Measurements from ENCODE around the gene DTNB. TPM values are rescaled to one million over a fixed set of nuclear protein-coding genes. Genes with fewer than 3 reads are reported as not detected.

DTNB gene
- total RNA-seq, 2 experiments from 2014 or later, result 23.7 to 49.8 TPM

- peaks cover 5% of the 10 kb centered on the region for H3K36me3 Mint-ChIP-seq
- H3K9me3 Mint-ChIP-seq (ENCODE audit: low read depth), result peaks cover 4% of the 10 kb centered on the region
- CTCF ChIA-PET, result no interaction called here
- DNase-seq, result no peak
- no peaks in the 10 kb centered on the region for H3K27me3 Mint-ChIP-seq
- no peak for ATAC-seq
- no peak overlapping the region for H3K4me3 Mint-ChIP-seq
- no peak overlapping the region for H3K27ac Mint-ChIP-seq
- peaks cover 2% of the 10 kb centered on the region for H3K4me1 Mint-ChIP-seq
Observed at GRCh38 chr2:25460261-25460905, 213.0 kb downstream of the DTNB start.

GRCh38 chr2:25454824-25455611 is 218.4 kb downstream of the DTNB start:
- DNase-seq (no peak), ATAC-seq (no peak)
- Mint-ChIP-seq H3K27ac (peak overlapping the region; percentile 48), H3K27me3 (no peaks in the 10 kb centered on the region), H3K4me3 (no peak overlapping the region), H3K9me3 (ENCODE audit: low read depth) (no peaks in the 10 kb centered on the region), H3K4me1 (peaks cover 29% of the 10 kb centered on the region), H3K36me3 (peaks cover 19% of the 10 kb centered on the region)
- CTCF ChIA-PET, result interaction anchor here (1.0 to 3.5 kb wide), 6 partner anchors 12 to 93 kb away, joined by 3 to 11 read pairs (median 6); no protein-coding TSS in a partner anchor

DNA sequence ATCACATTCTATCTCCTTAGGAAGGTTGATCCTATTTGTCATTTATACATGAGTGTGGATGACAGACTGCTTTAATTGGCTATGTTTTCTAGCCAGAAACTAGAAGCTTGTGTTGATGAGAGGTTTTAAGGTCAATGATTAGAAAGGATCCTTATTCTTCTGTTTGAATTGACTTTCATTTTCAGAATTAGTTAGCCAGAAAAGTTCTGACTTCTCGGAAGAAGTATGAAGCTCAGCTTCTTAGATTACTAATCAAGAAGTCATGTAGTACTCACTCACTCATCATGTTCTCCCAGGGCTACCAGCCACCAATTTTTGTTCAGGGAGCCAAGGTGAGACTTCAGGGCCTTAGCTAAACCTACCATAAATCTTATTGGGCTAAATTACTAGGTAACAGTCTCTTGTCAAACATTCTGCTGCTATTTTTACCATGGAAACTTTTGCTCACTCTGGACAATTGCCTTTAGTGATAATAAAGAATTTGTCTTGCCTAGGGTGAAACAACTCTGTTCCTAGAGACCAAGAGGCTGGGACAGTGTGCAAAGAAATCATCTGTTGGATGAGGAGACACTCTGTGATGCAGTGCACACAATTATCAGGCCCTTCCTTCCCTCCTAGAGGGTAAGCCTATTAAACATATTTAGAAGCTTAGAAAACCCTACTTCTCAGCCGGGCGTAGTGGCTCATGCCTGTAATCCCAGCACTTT is 220.0 kb downstream of the DTNB start:
- peak overlapping the region; percentile 93 for H3K27ac Mint-ChIP-seq
- H3K4me1 Mint-ChIP-seq, result peaks cover 29% of the 10 kb centered on the region
- peaks cover 20% of the 10 kb centered on the region for H3K36me3 Mint-ChIP-seq
- peak; percentile 65 for DNase-seq
- peak; percentile 98 for ATAC-seq
- H3K9me3 Mint-ChIP-seq (ENCODE audit: low read depth), result no peaks in the 10 kb centered on the region
- H3K4me3 Mint-ChIP-seq, result peak overlapping the region; percentile 33
- CTCF ChIA-PET, result interaction anchor here (0.7 to 3.5 kb wide), 11 partner anchors 15 to 114 kb away, joined by 3 to 11 read pairs (median 4); no protein-coding TSS in a partner anchor
- H3K27me3 Mint-ChIP-seq, result no peaks in the 10 kb centered on the region

DNA sequence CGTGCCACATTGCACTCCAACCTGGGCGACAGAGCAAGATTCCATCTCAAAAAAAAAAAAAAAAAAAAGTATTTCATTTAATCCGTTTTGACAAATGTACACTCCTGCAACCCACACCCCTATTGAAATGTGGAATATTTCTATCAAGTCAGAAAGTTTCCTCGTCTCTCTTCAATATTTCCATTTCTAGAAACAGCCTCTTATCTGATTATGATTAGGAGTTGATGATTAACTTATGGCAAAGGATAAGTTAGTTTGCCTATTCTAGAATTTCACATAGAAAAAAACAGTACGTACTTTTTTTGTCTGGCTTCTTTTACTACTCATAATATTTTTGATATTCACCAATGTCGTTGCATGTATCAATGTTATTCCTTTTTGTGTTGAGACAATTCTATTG is 224.6 kb downstream of the DTNB start:
- DNase-seq (no peak), ATAC-seq (no peak)
- Mint-ChIP-seq H3K9me3 (ENCODE audit: low read depth) (no peaks in the 10 kb centered on the region), H3K27me3 (no peaks in the 10 kb centered on the region), H3K4me1 (peaks cover 17% of the 10 kb centered on the region), H3K36me3 (peaks cover 24% of the 10 kb centered on the region), H3K4me3 (no peak overlapping the region), H3K27ac (no peak overlapping the region)
- CTCF ChIA-PET, result interaction anchor here (0.6 kb wide), 1 partner anchor 20 kb away, joined by 4 read pairs; no protein-coding TSS in a partner anchor

DNA sequence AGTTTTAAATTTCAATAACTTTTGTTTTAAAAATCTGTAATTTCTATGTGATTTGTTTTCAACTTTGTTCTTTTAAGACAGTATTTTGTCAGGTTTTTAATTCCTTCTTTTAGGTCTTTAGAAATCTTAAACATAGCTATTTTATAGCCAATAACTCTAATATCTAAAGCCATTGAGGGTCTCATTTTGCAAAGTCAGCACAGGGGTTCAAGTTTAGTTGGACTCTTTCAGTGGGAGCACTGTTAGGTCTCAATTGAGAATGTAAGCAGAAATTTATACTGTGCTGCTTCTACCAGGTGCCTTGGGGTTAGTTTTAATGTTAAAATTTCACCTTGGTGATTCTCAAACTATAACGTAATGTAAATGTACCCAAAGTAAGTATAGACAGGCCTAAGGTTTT is 226.4 kb downstream of the DTNB start:
- CTCF ChIA-PET, result no interaction called here
- Mint-ChIP-seq H3K27ac (no peak overlapping the region), H3K4me1 (peaks cover under 1% of the 10 kb centered on the region), H3K9me3 (ENCODE audit: low read depth) (no peaks in the 10 kb centered on the region), H3K36me3 (peaks cover 16% of the 10 kb centered on the region), H3K4me3 (no peak overlapping the region), H3K27me3 (no peaks in the 10 kb centered on the region)
- no peak for ATAC-seq
- no peak for DNase-seq

- Mint-ChIP-seq H3K4me3 (no peak overlapping the region), H3K4me1 (no peaks in the 10 kb centered on the region), H3K27me3 (no peaks in the 10 kb centered on the region), H3K9me3 (ENCODE audit: low read depth) (no peaks in the 10 kb centered on the region), H3K27ac (no peak overlapping the region), H3K36me3 (peaks cover 12% of the 10 kb centered on the region)
- ATAC-seq, result no peak
- DNase-seq, result no peak
- CTCF ChIA-PET, result interaction anchor here (1.1 kb wide), 1 partner anchor 43 kb away, joined by 3 read pairs; no protein-coding TSS in a partner anchor
Observed at GRCh38 chr2:25446122-25446521, 227.3 kb downstream of the DTNB start.

GRCh38 chr2:25445464-25445863 is 227.9 kb downstream of the DTNB start:
- no peaks in the 10 kb centered on the region for H3K27me3 Mint-ChIP-seq
- DNase-seq (no peak), ATAC-seq (no peak)
- H3K4me3 Mint-ChIP-seq, result no peak overlapping the region
- no peak overlapping the region for H3K27ac Mint-ChIP-seq
- no peaks in the 10 kb centered on the region for H3K9me3 Mint-ChIP-seq (ENCODE audit: low read depth)
- CTCF ChIA-PET, result interaction anchor here (1.1 kb wide), 1 partner anchor 42 kb away, joined by 3 read pairs; no protein-coding TSS in a partner anchor
- peaks cover 10% of the 10 kb centered on the region for H3K36me3 Mint-ChIP-seq
- no peaks in the 10 kb centered on the region for H3K4me1 Mint-ChIP-seq

GRCh38 chr2:25444608-25445270 is 228.6 kb downstream of the DTNB start:
- Mint-ChIP-seq H3K9me3 (ENCODE audit: low read depth) (no peaks in the 10 kb centered on the region), H3K4me3 (no peak overlapping the region), H3K4me1 (no peaks in the 10 kb centered on the region), H3K27me3 (no peaks in the 10 kb centered on the region), H3K36me3 (peaks cover 7% of the 10 kb centered on the region), H3K27ac (no peak overlapping the region)
- DNase-seq, result no peak
- CTCF ChIA-PET, result interaction anchor here (1.1 kb wide), 1 partner anchor 41 kb away, joined by 3 read pairs; no protein-coding TSS in a partner anchor
- no peak for ATAC-seq

- Mint-ChIP-seq H3K27ac (no peak overlapping the region), H3K36me3 (peaks cover 6% of the 10 kb centered on the region), H3K4me1 (no peaks in the 10 kb centered on the region), H3K9me3 (ENCODE audit: low read depth) (no peaks in the 10 kb centered on the region), H3K4me3 (no peak overlapping the region), H3K27me3 (no peaks in the 10 kb centered on the region)
- DNase-seq (no peak), ATAC-seq (no peak)
- CTCF ChIA-PET, result interaction anchor here (1.6 kb wide), 1 partner anchor 11 kb away, joined by 4 read pairs; no protein-coding TSS in a partner anchor
Observed at GRCh38 chr2:25443766-25444165, 229.6 kb downstream of the DTNB start.

- H3K27me3 Mint-ChIP-seq, result no peaks in the 10 kb centered on the region
- peaks cover 2% of the 10 kb centered on the region for H3K36me3 Mint-ChIP-seq
- ATAC-seq (no peak), DNase-seq (no peak)
- no peak overlapping the region for H3K27ac Mint-ChIP-seq
- CTCF ChIA-PET, result no interaction called here
- no peaks in the 10 kb centered on the region for H3K9me3 Mint-ChIP-seq (ENCODE audit: low read depth)
- H3K4me3 Mint-ChIP-seq, result no peak overlapping the region
- H3K4me1 Mint-ChIP-seq, result peaks cover 1% of the 10 kb centered on the region
Observed at GRCh38 chr2:25441353-25441752, 232.0 kb downstream of the DTNB start.

DNA sequence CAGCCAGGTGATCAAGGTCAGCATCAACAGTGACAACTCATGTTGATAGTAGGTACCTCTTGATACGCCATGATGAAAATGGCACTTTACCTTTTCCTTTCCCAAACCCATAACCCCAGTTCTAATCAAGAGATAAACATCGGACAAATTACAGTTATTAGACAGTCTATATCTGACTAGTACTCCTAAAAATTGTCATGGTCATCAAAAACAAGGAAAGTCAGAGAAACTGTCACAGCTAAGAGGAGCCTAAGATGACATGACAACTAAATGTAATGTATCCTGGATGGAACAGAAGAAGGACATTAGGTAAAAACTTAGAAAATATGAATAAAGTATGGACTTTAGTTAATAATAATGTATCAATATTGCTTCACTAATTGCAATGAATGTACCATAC is 234.6 kb downstream of the DTNB start:
- ATAC-seq (no peak), DNase-seq (no peak)
- Mint-ChIP-seq H3K4me3 (no peak overlapping the region), H3K27me3 (no peaks in the 10 kb centered on the region), H3K36me3 (peaks cover 11% of the 10 kb centered on the region), H3K9me3 (ENCODE audit: low read depth) (no peaks in the 10 kb centered on the region), H3K27ac (no peak overlapping the region), H3K4me1 (peaks cover 1% of the 10 kb centered on the region)
- CTCF ChIA-PET, result no interaction called here

DNA sequence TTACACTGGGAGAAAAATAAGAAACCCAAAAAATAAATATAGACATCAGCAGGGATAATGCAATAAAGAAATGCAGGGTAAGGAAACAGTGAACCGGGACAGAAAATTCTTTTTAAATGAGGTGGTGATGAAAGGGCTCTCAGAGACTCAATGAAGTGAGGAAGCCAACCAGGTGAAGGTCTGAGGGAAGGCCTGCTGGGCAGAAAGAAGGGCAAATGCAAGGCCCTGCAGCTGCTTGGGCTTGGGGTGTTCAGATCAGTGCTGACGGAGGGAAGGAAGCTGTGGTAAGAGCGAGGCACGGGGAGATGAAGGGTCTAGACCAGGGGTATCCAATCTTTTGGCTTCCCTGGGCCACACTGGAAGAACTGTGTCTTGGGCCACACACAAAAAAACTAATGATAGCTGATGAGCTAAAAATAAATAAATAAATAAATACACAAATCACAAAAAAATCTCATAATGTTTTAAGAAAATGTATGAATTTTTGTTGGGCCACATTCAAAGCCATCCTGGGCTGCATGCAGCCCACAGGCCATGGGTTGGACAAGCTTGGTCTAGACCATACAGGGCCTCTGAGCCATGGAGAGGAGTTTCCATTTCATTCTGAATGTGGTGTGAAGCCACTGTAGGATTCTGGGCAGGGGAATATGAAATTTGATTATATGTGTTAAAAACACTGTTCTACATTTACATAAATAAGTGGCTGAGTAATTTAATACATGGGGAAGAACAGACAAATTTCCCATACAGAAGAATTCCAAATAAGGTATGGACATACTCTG is 235.3 kb downstream of the DTNB start:
- ATAC-seq, result no peak
- Mint-ChIP-seq H3K27me3 (no peaks in the 10 kb centered on the region), H3K36me3 (peaks cover 12% of the 10 kb centered on the region), H3K27ac (no peak overlapping the region), H3K4me3 (no peak overlapping the region), H3K4me1 (peaks cover 1% of the 10 kb centered on the region), H3K9me3 (ENCODE audit: low read depth) (no peaks in the 10 kb centered on the region)
- no peak for DNase-seq
- CTCF ChIA-PET, result interaction anchor here (1.1 to 1.9 kb wide), 3 partner anchors 15 to 76 kb away, joined by 3 to 5 read pairs (median 3); no protein-coding TSS in a partner anchor

Measured in activated CD8-positive, alpha-beta memory T cell treated with anti-CD3 and anti-CD28 coated beads, Interleukin-2, amount 10 ng/mL, durations not matched to agents 7 days and 5 days (primary cell).